Measurements from ENCODE around the gene DBT.

- TF ChIP-seq CTCF (IDR thresholded peaks at IDR 0.05; ENCODE audit: low read depth, low read length) (no peak), MAX (IDR thresholded peaks at IDR 0.05; ENCODE audit: low read depth, low read length) (no peak), POLR2A (IDR thresholded peaks at IDR 0.05; ENCODE audit: extremely low read depth, insufficient read length) (no peak), MYC (IDR thresholded peaks at IDR 0.05; ENCODE audit: low read depth, low read length) (no peak)
Observed at GRCh38 chr1:100266741-100267140, 17.1 kb upstream of the DBT start.

Measured in NB4 (cell line).